CD4-positive, alpha-beta T cell treated with Interleukin-17A for 1 hour (primary cell): Measurements from ENCODE around the gene SYNJ2.

Source experiments
- DNase-seq: peaks from one replicate; pipeline ENCODE4 v3.0.0-alpha.2; 2020

SYNJ2 gene

DNA sequence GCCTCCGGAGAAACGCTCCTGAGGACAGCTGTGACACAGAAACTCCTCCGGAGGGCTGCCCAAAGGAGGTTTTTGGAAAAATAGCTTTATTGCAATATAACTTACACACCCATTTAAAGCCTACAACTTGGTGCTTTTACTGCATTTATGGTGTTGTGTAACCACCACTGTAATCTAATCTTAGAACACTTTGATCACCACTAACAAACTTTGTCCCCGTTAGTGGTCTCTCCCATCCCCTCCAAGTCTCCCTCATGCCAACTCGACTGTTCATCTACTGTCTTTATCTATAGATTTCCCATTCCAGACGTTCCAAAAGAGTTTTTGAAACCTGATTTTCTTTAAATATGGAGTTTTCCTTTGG, 62.8 kb downstream of the SYNJ2 start:
- no peak for DNase-seq

DNA sequence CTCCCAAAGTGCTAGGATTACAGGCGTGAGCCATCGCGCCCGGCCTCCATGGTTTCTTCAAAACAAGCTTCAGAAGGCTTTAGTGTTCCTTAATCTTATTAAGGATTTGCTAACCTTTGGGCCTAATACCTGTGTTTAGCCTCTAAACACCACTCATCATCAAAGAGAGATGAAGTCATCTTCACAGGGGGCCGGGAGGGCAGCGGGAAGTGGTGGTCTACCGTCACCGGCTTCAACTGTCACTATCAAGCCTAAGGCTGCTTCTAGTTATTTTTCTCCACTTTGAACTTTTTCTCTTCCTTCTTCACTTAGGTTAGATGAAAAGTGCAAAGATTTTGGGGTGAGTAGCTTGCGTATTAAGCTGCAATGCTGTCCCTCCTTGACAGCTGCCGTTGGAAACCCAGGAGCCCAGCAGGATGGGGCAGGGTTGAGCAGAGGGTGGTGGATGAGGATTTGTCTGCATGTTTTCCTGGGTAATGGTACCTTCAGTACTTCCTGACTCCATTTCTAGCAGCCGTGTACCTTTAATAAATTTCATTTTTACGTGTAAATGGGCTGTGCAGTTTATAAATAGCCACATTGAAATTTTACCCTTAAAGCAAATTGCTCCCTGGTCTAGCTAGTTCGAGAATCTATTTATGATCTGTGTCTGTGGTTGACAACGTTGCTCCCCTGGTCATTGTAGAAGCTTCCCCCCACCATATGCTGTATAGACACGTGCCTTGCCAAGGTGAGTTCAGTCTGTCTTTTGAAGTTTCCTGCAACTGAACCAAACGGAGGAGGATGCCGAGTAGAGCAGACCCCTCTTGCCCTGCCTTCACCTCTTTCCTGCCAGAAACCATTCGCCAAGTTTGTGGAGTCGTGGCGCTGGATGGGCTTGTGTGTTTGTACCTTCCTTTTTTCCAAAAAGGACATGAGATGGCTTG, 64.8 kb downstream of the SYNJ2 start:
- no peak for DNase-seq

DNA sequence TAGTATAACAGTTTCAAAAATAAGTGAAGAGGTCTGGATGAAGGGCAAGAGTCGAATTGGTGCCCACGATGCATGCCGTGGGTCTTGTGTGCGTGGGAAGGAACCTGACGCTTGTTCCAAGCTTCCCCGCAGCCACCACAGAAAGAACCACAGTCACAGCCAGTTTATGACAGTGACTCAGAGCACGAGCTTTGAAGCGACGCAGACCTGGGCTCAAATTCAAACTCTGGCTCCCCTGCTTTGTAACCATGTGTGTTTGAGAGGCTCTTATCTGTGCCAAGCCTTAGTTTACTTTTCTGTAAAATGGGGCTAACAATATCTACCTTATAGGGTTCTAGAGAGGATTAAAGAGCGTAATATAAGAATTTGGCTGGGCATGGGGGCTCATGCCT, 65.5 kb downstream of the SYNJ2 start:
- peak; percentile 23 for DNase-seq

DNA sequence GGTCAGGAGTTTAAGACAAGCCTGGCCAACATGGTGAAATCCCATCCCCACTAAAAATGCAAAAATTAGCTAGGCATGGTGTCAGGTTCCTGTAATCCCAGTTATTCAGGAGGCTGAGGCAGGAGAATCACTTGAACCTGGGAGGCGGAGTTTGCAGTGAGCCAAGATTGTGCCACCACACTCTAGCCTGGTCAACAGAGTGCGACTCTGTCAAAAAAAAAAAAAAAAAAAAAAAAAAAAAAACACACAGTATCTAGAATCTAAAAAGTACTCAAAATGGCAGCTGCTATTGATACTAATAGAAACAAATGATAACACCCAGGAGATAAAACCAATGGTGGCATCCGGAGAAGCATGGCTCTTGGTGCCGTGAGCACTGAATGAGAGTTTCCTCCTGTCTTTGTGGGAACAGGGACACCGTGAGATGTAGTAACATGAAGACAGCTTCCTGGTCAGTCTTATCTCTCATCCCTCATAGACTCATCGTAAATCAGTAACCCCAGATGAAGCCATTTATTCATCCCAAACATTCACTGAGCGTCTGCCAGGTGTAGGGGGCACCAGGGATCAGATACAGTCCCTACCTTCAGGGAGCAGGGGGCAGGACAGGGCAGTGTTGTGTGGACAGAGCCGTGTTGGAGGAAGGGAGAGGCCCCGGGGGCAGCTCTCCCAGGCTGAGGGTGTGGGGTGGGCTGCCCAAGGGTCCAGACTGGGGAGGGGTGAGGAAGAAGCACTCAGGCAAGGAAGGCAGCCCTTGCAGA, 66.1 kb downstream of the SYNJ2 start:
- no peak for DNase-seq

DNA sequence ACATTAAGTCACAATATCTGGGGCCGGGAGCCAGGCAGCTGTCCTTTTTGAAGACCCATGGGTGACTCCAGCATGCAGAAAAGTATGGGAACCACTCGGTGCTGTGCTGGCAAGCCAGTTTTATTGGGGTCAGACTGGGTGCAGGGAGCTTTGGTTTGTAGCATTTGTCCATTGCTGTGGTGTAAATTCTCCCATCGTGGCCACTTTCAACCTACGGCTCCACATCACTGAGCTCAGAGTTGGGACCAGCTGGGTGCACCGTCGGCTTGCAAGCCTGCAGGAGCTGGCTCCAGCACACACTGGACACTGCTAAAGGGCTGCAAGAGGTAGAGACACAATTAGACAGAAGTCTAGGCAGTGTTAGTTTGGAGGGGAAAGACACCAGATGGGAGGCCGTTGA, 66.9 kb downstream of the SYNJ2 start:
- no peak for DNase-seq

DNA sequence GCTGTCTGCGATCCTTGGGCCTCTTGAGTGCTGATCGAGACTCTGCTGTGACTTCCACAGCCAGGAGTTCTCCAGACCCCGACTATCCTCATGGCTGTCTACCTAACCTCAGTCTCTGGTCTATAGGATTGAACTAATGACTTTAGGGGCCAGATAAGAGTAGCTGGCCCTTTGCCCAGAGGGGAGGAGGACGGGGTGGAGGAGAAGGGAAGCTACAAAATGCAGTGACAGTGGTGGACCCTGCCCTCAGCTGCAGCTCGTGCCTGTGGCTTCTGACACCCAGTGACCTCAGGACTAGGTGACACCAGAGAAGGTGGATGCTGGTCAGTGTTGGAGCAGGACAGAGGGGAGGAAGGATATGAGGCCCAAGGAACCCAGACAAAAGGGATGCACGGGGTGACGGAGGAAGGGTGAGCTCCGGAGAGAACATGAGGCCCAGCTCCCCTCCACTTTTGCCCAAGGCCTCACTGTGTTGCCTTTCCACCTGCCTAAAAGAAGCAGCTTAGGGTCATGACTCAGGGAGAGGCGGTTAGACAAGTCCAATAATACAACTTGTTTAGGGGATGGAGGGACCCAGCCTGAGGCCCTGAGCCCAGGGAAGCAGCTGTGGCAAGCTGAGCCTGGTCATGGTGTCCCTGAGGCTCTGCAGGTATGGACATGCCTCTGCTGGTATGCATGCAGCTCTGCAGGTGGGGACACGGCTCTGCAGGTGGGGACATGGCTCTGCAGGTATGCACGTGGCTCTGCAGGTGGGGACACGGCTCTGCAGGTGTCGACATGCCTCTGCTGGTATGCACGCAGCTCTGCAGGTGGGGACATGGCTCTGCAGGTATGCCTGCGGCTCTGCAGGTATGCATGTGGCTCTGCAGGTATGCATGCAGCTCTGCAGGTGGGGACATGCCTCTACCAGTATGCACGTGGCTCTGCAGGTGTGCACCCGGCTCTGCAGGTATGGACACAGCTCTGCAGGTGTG, 67.7 kb downstream of the SYNJ2 start:
- no peak for DNase-seq

DNA sequence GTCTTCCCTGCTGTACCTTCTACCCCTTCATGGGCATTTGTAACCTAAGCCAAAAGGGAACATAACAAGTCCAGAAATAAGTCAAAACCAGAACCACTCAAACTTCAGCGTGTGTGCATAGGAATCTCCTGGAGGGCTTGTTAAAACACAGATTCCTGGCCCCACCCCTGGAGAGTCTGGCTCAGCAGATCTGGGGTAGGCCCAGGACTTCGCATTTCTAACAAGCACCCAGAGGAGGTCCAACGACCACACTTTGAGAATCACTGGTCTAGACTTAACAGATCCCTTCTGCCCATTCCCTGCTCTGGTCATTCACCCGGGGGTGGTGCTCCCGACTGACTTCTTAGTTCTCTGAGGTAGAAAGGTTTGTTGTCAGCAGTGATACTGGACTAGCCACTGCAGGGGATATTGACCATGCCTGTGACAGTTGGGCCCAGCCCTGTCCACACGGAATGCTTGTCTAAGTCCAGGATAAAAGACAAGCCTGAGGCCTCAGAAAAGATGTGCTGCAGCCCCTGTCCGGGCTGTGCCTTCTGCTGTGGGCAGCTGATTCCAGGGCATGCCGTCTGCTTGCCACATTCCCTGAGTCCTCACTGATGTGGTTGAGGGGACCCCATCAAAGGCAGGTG, 68.6 kb downstream of the SYNJ2 start:
- DNase-seq = no peak

DNA sequence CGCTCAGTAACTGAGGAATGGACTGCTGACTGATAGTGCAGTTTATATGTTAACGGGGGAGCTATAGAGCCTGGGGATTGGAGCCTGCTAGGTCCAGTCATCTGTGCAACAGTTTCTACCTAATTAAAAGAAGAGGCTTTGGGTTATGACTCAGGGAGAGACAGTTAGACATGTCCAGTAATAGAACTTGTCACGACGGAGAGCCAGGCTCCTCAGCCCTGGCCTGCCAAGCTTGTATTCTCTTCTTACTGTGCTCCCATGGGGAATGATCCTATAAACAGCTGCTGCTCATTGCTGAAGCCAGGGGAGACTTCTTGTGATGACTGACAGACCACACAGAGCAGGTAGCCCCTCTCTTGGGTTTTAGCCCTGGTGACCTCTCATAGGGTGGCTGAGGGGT, 69.3 kb downstream of the SYNJ2 start:
- DNase-seq = no peak

DNA sequence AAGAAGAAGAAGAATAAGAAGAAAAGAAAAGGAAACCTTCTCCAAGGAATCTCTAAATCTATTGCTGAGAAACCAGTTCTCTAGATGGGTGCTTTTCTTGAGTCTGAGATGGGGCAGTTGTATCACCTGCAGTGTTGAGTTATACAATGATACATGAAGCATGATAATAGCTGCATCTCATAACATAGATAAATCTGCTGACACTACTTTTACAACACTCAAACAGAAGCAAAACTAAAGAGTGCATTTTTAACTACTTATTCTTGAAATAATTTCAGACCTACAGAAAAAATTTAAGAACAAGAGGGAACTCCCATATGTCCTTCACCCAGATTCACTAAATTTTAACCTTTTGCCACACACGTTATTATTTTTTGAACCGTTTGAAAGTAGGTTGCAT, 70.3 kb downstream of the SYNJ2 start:
- no peak for DNase-seq

DNA sequence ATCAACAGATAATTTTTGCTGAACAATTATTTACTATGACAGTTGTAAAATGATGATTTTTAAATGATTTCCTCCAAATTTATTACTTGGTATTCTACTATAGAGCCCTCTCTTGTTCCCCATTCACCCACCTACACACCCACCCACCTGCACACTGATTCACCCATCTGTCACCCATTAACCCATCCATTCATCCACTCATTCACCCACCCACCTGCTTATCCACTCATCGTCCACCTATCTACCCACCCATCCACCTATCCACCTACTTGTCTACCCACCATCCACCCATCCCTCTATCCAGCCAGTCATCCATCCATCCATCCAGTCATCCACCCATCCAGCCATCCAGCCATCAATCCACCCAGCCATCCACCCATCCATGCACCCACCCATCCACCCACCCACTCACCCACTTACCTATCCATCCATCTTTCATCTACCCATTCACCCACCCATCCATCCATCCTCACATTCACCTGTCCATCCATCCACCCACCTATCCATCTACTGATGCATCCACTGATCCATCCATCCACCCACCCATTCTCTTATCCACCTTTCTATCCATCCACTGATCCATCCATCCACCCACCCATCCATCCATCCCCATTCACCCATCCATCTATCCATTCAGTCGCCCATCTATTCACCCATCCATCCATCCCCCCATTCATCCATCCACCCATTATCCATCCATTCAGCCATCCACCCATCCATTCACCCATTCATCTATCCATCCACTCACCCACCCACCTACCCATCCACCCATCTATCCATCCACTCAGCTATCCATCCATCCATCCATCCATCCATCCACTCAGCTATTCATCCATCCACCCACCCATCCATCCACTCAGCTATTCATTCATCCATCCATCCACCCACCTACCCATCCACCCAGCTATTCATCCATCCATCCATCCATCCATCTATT, 72.0 kb downstream of the SYNJ2 start:
- no peak for DNase-seq

DNA sequence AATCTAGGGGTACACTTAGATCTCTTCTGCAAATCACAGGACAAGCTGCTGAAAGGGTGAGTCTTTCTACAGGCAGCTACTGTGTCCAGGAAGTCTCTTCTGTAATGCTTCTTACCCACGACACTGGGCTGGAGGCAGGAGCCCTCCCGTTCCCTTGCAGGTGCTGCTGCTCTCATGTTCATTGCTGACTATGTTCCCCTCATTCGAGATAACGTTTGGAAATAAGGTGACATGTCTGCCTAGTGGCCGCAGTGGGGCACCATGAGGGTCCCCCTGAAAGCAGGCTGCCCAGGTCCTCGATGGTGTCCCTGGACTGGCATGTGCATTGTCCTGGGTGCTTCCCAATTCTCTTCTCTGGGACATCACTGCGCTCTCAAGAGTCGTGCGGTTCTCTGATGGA, 74.7 kb downstream of the SYNJ2 start:
- no peak for DNase-seq

DNA sequence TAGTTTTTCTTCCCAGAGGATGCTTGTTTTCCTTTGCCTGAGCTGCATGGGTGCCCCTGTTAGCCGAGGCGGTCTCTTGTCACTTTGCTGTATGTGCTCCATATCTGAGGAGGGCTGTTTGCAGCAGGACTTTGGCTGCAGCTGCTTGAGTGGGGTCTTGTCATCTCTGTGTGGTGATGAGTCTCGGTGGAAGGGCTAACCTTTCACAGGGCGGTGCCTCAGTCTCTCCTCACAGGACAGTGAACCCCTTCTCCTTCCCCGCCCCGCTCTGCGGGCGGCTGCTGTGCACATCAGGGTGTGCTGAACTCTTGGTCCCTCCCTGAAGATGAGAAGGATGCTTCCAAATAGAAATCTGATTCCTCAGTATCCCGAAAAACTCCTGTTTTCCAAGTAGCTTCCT, 75.1 kb downstream of the SYNJ2 start:
- no peak for DNase-seq

DNA sequence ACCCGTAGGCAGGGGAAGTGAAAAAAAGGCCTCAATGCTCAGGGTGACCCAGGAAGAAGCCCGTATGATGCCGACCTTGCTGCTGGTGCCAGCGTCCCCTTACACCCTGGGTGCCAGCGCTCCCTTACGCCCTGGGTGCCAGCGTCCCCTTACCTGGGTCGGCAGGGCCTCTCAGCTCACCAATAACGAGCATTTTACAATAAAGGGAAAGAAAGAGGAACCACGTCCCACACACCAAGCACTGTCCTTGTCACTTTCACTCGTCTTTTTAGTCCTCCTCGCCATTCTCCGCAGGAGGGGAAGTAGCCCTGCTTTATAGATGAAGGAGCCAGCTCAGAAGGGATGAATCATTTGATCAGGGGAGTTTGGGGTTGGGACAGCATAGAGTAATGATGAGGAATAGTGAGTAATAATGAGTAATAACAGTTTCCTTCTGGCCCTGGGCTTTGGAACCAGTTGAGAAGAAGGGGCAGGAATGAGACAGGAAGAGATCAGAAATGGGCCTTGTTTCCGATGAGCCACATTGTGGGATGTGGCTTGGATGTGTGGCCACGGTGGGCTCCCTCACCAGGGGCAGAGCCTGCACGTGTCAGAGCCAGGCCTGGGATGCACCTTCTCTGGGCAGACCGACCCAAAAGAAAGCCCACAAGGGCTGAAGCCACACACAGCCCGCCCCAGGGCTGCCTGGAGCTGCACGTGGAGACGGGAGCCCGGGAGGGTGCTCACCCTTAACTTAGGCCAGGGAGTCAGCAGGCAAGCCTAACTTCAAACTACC, 75.7 kb downstream of the SYNJ2 start:
- DNase-seq = peak; percentile 10

DNA sequence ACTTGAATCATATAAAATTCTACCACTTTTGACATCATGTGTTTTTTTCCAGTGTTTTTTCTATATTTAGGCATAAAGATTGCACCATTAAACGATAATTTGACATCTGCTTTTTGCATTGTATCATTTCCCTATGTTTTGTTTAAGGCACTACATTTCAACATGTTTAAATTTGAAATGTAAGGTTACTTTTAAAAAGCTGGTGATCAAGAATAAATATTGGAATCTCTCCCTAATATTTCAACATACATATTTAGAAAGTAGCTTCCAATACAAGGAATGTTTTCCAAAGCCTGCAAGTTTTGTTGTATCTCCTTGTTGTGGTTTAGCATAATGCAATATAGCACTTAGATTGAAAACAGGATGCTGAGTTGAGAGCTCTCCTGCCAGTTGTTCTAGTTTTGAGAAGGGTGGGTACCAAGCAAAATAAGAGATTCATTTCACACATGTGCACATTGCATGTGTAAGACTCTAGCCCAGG, 76.5 kb downstream of the SYNJ2 start:
- no peak for DNase-seq

DNA sequence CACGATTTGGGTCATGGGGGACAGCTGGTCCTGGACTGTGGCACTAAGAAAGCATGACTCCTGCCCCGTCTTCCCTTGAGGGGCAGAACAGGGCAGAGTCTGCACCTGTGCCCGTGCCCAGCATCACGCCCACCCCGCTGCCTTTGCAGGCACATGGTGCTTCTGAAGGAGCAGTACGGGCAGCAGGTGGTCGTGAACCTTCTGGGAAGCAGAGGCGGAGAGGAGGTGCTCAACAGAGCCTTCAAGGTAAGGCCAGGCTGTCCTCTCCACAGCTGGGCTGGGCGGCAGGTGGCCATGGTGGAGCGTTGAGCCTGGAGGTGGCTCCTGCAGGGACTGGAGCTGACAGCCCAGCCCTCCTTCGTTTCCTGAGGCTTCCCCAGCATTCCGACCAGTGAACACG, 77.4 kb downstream of the SYNJ2 start:
- no peak for DNase-seq

DNA sequence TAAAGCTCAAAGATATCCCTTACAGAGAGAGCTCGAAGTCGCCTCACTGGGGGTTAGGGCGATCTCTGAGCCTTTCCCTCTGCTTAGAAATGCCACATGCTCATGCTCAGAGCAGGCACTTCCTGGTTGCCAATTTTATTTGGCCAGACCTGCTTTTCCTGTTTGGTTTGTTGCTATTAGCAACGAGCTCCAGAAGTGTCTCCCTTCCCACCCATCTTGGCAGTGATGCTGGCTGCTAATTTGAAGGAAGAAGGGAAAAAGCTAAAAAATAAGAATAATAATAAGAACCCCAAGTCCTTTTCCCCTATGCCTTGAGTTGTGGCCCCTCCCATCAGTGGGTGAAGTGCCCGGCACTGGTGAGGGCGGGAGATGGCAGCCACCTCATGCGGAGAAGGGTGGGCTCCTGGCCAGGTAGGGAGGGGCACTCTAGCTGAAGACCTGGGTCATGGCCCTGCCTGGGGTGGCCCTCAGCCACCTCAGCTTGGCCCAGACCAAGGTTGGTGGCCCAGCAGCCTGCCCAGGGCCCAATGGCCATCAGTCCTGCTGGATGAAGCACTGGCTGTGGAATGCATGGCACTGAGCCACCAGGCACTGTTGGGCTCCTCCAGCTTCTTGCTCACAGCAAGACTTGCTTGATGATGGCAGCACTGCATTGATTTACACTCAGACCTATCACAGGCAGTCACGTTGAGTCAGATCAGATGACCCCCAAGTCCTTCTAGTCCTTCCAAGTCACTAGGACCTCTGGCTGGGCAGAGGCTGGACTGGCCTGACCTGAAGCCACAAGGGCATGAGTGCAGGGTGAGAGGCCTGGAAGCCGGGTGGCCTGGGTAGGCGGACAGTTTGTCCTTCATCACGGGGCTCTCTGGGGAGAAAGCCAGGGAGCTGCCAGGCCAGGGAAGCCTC, 79.0 kb downstream of the SYNJ2 start:
- DNase-seq = peak; percentile 43

DNA sequence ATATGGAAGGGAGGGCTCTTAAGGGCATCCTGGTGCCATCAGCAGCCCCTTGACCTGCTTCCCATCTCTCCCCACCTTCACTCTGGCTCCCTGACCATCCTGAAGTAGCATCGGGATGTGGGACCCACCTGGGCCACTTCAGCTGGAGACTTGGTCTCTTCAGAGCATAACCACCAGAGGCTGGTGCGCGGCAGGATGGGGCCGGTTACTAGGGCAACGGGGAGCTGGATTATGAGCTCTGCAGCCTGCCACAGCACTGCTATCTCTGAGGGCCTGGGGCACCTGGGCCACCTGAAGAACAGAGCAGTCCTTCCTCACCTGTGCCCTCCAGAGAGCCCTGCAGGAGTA, 79.7 kb downstream of the SYNJ2 start:
- no peak for DNase-seq

DNA sequence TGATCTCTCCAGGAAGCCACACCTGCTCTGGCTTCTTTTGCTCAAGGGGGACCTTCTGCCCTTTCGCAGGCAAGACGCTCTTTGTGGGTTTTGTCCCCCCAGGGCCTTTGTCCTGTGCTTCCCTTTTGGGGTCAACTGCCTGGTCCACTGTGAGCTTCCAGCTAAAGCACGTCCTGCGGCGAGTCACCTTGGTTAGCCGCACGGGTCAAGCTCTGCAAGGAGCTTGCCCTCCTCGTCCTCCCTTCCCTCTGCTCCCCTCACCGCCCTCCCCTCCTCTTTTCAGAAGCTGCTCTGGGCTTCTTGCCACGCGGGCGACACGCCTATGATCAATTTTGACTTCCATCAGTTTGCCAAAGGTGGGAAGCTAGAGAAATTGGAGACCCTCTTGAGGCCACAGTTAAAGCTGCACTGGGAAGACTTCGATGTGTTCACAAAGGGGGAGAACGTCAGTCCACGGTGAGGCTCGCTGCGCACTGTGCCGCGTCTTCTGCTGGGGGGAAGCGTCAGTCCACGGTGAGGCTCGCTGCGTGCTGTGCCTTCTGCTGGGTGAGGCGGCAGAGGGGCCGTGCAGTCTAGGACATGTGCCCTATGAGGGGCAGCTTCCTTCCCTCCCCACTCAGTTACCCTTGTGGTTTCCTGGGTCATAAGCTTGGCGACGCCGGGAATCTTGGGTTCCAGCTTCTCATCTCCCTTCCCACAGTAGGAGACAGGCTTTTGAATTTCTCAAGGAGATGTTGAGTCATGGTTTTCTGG, 80.2 kb downstream of the SYNJ2 start:
- DNase-seq = no peak

DNA sequence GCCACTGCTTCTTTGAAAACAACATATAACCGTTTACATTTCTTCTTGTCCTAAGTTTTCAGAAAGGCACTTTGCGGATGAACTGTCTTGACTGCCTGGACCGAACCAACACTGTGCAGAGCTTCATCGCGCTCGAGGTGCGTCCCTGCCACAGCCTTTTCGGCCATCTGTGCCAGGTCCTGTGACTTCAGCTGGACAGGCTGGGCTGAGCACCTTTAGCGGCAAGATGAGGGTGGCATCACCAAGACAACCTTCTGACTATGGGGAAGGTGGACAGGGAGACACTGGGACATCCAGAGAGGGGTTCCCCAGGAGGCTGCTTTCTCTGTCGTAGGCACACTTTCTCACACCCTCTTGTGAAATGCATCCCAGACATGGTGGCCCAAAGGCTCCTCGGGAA, 82.1 kb downstream of the SYNJ2 start:
- no peak for DNase-seq
